ENCODE measurements around the gene RGS10.

RGS10 gene

GRCh38 chr10:119496273-119496672 lies 46.2 kb downstream of the RGS10 start:
- no peak for DNase-seq (ENCODE audit: low spot score)

- DNase-seq (ENCODE audit: low spot score) = no peak
Observed at GRCh38 chr10:119495545-119495944, 47.0 kb downstream of the RGS10 start.

GRCh38 chr10:119495021-119495505 lies 47.5 kb downstream of the RGS10 start:
- no peak for DNase-seq (ENCODE audit: low spot score)

- no peak for DNase-seq (ENCODE audit: low spot score)
Observed at GRCh38 chr10:119494236-119495020, 48.1 kb downstream of the RGS10 start.

GRCh38 chr10:119493155-119493554 lies 49.4 kb downstream of the RGS10 start:
- DNase-seq (ENCODE audit: low spot score) = no peak

GRCh38 chr10:119491966-119492757 lies 50.4 kb downstream of the RGS10 start:
- DNase-seq (ENCODE audit: low spot score) = no peak

- DNase-seq (ENCODE audit: low spot score) = no peak
Observed at GRCh38 chr10:119489991-119490326, 52.6 kb downstream of the RGS10 start.

GRCh38 chr10:119488675-119489074 lies 53.8 kb downstream of the RGS10 start:
- no peak for DNase-seq (ENCODE audit: low spot score)

- DNase-seq (ENCODE audit: low spot score) = no peak
Observed at GRCh38 chr10:119483839-119484238, 58.7 kb downstream of the RGS10 start.

GRCh38 chr10:119483001-119483400 lies 59.5 kb downstream of the RGS10 start:
- DNase-seq (ENCODE audit: low spot score) = no peak

GRCh38 chr10:119481781-119482426 lies 60.6 kb downstream of the RGS10 start:
- DNase-seq (ENCODE audit: low spot score) = no peak

- DNase-seq (ENCODE audit: low spot score) = no peak
Observed at GRCh38 chr10:119480667-119481066, 61.9 kb downstream of the RGS10 start.

GRCh38 chr10:119479532-119479931 lies 63.0 kb downstream of the RGS10 start:
- DNase-seq (ENCODE audit: low spot score) = no peak

- no peak for DNase-seq (ENCODE audit: low spot score)
Observed at GRCh38 chr10:119478811-119479341, 63.6 kb downstream of the RGS10 start.

- DNase-seq (ENCODE audit: low spot score) = no peak
Observed at GRCh38 chr10:119478111-119478802, 64.3 kb downstream of the RGS10 start.

- no peak for DNase-seq (ENCODE audit: low spot score)
Observed at GRCh38 chr10:119477444-119477843, 65.1 kb downstream of the RGS10 start.

- no peak for DNase-seq (ENCODE audit: low spot score)
Observed at GRCh38 chr10:119474606-119475005, 67.9 kb downstream of the RGS10 start.

- DNase-seq (ENCODE audit: low spot score) = no peak
Observed at GRCh38 chr10:119473771-119474170, 68.7 kb downstream of the RGS10 start.

GRCh38 chr10:119470920-119471702 lies 71.4 kb downstream of the RGS10 start:
- no peak for DNase-seq (ENCODE audit: low spot score)

GRCh38 chr10:119469846-119470245 lies 72.7 kb downstream of the RGS10 start:
- DNase-seq (ENCODE audit: low spot score) = no peak

GRCh38 chr10:119469325-119469707 lies 73.2 kb downstream of the RGS10 start:
- DNase-seq (ENCODE audit: low spot score) = no peak
